Measurements from ENCODE around the gene ZCCHC24. TPM values are rescaled to one million over a fixed set of nuclear protein-coding genes. Genes with fewer than 3 reads are reported as not detected.
A peak's percentile ranks its signal among the peaks of the same experiment; 100 is the strongest.

The ZCCHC24 gene
- total and polyA plus RNA-seq, 2 of the 8 experiments (the other 6 are each of a cell fraction or from before 2014, with no cell fraction given), result 3.9 to 6.9 TPM

GRCh38 chr10:79445161-79445976 is at the start of gene ZCCHC24 (continued):
- TF ChIP-seq YY1 (IDR thresholded peaks at IDR 0.05; ENCODE audit: low read depth, low read length) (0 out of 2 replicates have a peak, but pooled peaks have one; percentile 39), POLR2A (IDR thresholded peaks at IDR 0.05; ENCODE audit: control extremely low read depth in 1 of 2, low read depth in 2 of 2, low read length in 2 of 2) (peak in 1 of 2 experiments; percentile 70; a peak in 2 of 3 replicates), CHD1 (IDR thresholded peaks at IDR 0.05; ENCODE audit: low read depth, low read length) (no peak), CREB1 (IDR thresholded peaks at IDR 0.05) (peak; percentile 29; the same call in 1 of the 2 replicates), RBBP5 (IDR thresholded peaks at IDR 0.05; ENCODE audit: borderline replicate concordance, low read depth, low read length) (peak; percentile 15; the same call in 1 of the 2 replicates), TBP (IDR thresholded peaks at IDR 0.05; ENCODE audit: low read depth, low read length) (no peak; the same call in 1 of the 2 replicates), TAF1 (IDR thresholded peaks at IDR 0.05; ENCODE audit: low read depth, low read length) (peak; percentile 51; the same call in 1 of the 2 replicates), CEBPB (IDR thresholded peaks at IDR 0.05; ENCODE audit: low read depth, low read length) (no peak), ATF2 (IDR thresholded peaks at IDR 0.05; ENCODE audit: low read length) (no peak), HDAC2 (IDR thresholded peaks at IDR 0.05; ENCODE audit: borderline replicate concordance in 1 of 2, low read depth in 2 of 2, low read length in 2 of 2) (peak in 1 of 2 experiments; percentile 51; a peak in 2 of 4 replicates), EGR1 (IDR thresholded peaks at IDR 0.05; ENCODE audit: borderline replicate concordance, low read depth, low read length) (peak; percentile 74; the same call in 1 of the 2 replicates), E2F6 (IDR thresholded peaks at IDR 0.05) (0 out of 2 replicates have a peak, but pooled peaks have one; percentile 4)
